ENCODE measurements around the gene TMEM39B.
"Not testable (repeated sequence)": the region's sequence is repeated elsewhere in the genome, so short reads cannot be mapped to it uniquely, and the experiment has no call there.

GRCh38 chr1:32123361-32123760 is 50.6 kb downstream of the TMEM39B start:
- not testable (repeated sequence) for TF ChIP-seq ZNF274 (IDR thresholded peaks at IDR 0.05; ENCODE audit: low read depth, low read length); SUZ12 (IDR thresholded peaks at IDR 0.05; ENCODE audit: extremely low read depth, insufficient read depth, insufficient read length)

Measured in NT2/D1 (cell line).